Common myeloid progenitor, CD34-positive (primary cell): ENCODE results near the gene SMAD4.
A peak's percentile ranks its signal among the peaks of the same experiment; 100 is the strongest.
"Not testable (repeated sequence)": the region's sequence is repeated elsewhere in the genome, so short reads cannot be mapped to it uniquely, and the experiment has no call there.

Experiments used
- CTCF ChIA-PET: fragments of 350-600 bp; sonication (Branson Sonifier 250); formaldehyde crosslinking; loops from one replicate; lab custom pipeline; 2021; ENCODE audit warnings: antibody characterized with exemption; lab: Charles Lee
- POLR2A ChIA-PET: fragments of 350-600 bp; sonication (Branson Sonifier 250); formaldehyde crosslinking; loops from one replicate; lab custom pipeline; 2021; ENCODE audit warnings: antibody characterized with exemption; lab: Charles Lee
- DNase-seq, 3 donors: peaks; one replicate each; pipeline versions ENCODE4 v3.0.0 to v3.0.0-alpha.2; 2013
- H3K27ac ChIP-seq, 2 experiments: 1 replicate in 1 of 2; 2 replicates in 1 of 2; pipeline ENCODE4 v1.7.0; 2013; ENCODE audit warnings: inconsistent platforms in 2 of 2, low read length in 2 of 2, mild to moderate bottlenecking in 2 of 2, low read depth in 1 of 2, moderate library complexity in 1 of 2; ENCODE audit not compliant: severe bottlenecking in 2 of 2, insufficient read depth in 1 of 2, poor library complexity in 1 of 2
- H3K27me3 ChIP-seq, 5 experiments: replicated peaks in 2 of 5; 1 replicate in 3 of 5; 2 replicates in 2 of 5; pipeline versions ENCODE4 v1.6.1 to v1.7.0; 2013; ENCODE audit warnings: low read length in 4 of 5, mild to moderate bottlenecking in 2 of 5, moderate library complexity in 2 of 5, inconsistent platforms in 1 of 5; ENCODE audit not compliant: insufficient read depth in 5 of 5, control insufficient read depth in 4 of 5
- H3K36me3 ChIP-seq, 4 experiments: 1 replicate in 2 of 4; 2 replicates in 2 of 4; pipeline versions ENCODE4 v1.6.1 to v1.7.0; 2013; ENCODE audit warnings: low read length in 3 of 4, control low read depth in 1 of 4, mild to moderate bottlenecking in 1 of 4; ENCODE audit not compliant: control insufficient read depth in 4 of 4, insufficient read depth in 4 of 4
- H3K4me1 ChIP-seq, 4 experiments: 1 replicate in 3 of 4; 2 replicates in 1 of 4; pipeline versions ENCODE4 v1.6.1 to v1.7.1; 2013; ENCODE audit warnings: low read length in 3 of 4, mild to moderate bottlenecking in 3 of 4, control low read depth in 1 of 4, inconsistent platforms in 1 of 4, moderate library complexity in 1 of 4; ENCODE audit not compliant: control insufficient read depth in 4 of 4, insufficient read depth in 4 of 4; ENCODE audit errors: control extremely low read depth in 1 of 4
- H3K4me3 ChIP-seq, 7 experiments: 1 replicate in 4 of 7; 2 replicates in 3 of 7; pipeline versions ENCODE4 v1.5.1 to v1.7.0; 2013; ENCODE audit warnings: mild to moderate bottlenecking in 7 of 7, low read length in 6 of 7, moderate library complexity in 6 of 7, inconsistent platforms in 2 of 7, low read depth in 2 of 7, control low read depth in 1 of 7; ENCODE audit not compliant: insufficient read depth in 4 of 7, control insufficient read depth in 1 of 7; ENCODE audit errors: extremely low read depth in 1 of 7
- H3K9me3 ChIP-seq, 5 experiments: 1 replicate in 4 of 5; 2 replicates in 1 of 5; pipeline versions ENCODE4 v1.6.1 to v1.7.1; 2013; ENCODE audit warnings: low read length in 4 of 5, mild to moderate bottlenecking in 2 of 5, inconsistent platforms in 1 of 5, low read depth in 1 of 5, moderate library complexity in 1 of 5; ENCODE audit not compliant: control insufficient read depth in 4 of 5, insufficient read depth in 2 of 5; ENCODE audit errors: control extremely low read depth in 1 of 5
- WGBS: methylation state at CpG from one replicate; pipeline ENCODE4 v1.1.5; 2013; ENCODE audit not compliant: insufficient coverage; 5-methylcytosine and 5-hydroxymethylcytosine counted together

Gene SMAD4

DNA sequence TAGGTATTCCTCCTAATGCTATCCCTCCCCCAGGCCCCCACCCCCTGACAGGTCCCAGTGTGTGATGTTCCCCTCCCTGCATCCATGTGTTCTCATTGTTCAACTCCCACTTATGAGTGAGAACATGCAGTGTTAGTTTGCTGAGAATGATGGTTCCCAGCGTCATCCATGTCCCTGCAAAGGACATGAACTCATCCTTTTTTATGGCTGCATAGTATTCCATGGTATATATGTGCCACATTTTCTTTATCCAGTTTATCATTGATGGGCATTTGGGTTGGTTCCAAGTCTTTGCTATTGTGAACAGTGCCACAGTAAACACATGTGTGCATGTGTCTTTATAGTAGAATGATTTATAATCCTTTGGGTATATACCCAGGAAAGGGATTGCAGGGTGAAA, 63.0 kb downstream of the SMAD4 start:
- H3K4me1 ChIP-seq, POLR2A ChIA-PET: not testable (repeated sequence)
- no CpG with 5 or more reads among the region's 1 CpG for WGBS

DNA sequence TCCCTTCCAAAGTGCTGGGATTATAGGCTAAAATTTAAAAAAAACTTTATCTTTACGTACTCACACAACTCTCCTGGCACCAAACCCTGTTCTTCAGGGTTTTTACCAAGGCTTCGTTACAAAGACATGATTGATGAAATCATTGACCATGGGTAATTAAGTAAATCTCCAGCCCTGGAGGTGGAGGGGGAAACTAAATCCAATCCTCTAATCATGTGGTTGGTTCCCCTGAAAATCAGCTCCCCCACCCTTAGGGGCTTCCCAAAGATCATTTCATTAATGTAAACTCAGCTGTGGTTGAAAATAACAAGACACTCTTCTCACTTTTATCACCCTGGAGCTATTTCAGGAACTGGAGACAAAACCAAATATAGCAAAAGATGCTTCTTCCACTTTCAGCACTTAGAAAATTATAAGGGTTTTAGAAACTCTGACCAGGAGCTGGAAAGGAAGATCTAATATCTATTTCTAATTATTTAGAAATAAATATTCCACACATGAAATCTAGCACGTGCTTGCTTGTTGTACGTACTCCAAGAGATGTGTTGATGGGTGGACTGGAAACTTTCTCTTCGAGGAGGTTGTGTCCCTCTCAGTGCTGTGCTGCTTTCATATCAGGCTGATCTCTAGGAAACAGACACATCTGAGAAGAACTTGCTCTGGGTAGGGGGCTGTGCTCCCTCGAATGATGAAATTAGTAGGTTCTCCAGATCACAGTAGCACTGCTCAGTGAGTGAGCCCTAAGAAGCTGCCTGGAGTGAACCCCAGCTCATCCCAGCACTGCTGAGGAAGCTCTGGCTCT, 67.2 kb downstream of the SMAD4 start:
- POLR2A ChIA-PET: no interaction called here
- no peak for DNase-seq
- H3K27me3 ChIP-seq: peaks cover 0 to 2% (median 0%) of the 10 kb centered on the region in 5 experiments
- CTCF ChIA-PET: interaction anchor here (1.8 kb wide), 1 partner anchor 10 kb away, joined by 4 read pairs; no protein-coding TSS in a partner anchor
- no peak overlapping the region for H3K4me3 ChIP-seq
- no peaks in the 10 kb centered on the region for H3K36me3 ChIP-seq
- 92% methylated on average over 2 of the region's 6 CpGs for WGBS
- H3K27ac ChIP-seq: no peak overlapping the region
- peaks cover 0 to 4% (median 0%) of the 10 kb centered on the region in 5 experiments for H3K9me3 ChIP-seq
- peaks cover 0 to 3% (median 0%) of the 10 kb centered on the region in 4 experiments for H3K4me1 ChIP-seq

More for the DNA sequence above, 63.0 kb downstream of the SMAD4 start:
- H3K4me3 ChIP-seq, H3K36me3 ChIP-seq, CTCF ChIA-PET, H3K27me3 ChIP-seq, DNase-seq, H3K27ac ChIP-seq: not testable (repeated sequence)
- peaks cover 0 to 12% (median 5%) of the 10 kb centered on the region in 5 experiments for H3K9me3 ChIP-seq

DNA sequence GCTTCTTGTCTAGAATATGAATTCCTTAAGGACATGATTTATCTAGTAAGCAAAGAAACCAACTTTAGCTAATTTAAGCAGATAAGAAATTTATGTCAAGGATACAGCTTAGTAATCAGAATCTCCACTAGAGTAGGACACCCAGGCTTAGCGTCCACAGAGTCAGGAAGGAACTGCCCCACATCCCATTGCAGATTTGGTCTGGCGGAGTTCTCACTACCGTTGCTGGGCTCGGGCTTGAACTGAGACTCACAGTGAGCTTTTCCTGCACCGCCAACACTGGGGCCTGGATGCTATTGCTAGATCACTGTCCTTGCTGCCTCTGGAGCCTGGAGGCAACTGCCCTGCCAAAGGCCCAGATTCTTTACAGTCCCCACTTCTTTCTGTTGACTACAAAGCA, 68.1 kb downstream of the SMAD4 start:
- 76% methylated on average over 5 of the region's 5 CpGs for WGBS

DNA sequence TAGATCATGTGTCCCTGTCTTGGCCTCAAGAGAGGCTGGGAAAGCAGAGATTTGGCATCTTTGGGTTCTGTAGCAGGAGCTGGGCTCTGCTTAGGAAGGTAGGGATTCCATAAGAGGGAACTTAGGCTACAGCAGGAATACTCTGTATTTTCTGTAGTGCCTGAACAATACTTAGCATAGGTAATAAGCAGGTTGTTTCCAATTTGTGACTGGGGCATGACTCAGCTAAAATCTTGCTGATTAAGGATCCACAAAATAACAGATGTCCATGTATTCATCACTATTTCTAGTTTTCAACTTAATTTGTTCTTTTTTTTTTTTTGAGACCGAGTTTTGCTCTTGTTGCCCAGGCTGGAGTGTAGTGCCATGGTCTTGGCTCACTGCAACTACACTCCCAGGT, 68.5 kb downstream of the SMAD4 start:
- Histone ChIP-seq H3K4me3 (no peak overlapping the region), H3K27me3 (peaks cover 0 to 2% (median 0%) of the 10 kb centered on the region in 5 experiments), H3K36me3 (no peaks in the 10 kb centered on the region), H3K9me3 (peaks cover 0 to 4% (median 0%) of the 10 kb centered on the region in 5 experiments), H3K4me1 (peaks cover 0 to 3% (median 0%) of the 10 kb centered on the region in 4 experiments), H3K27ac (no peak overlapping the region)
- DNase-seq: peak in 2 of 3 donors; percentile 9 to 11
- 100% methylated on average over 1 of the region's 1 CpG for WGBS
- ChIA-PET CTCF (interaction anchor here (1.8 kb wide), 1 partner anchor 9 kb away, joined by 4 read pairs; no protein-coding TSS in a partner anchor), POLR2A (interaction anchor here (0.6 kb wide), 1 partner anchor 34 kb away, joined by 3 read pairs; no protein-coding TSS in a partner anchor)

More for the DNA sequence above, 68.1 kb downstream of the SMAD4 start:
- Histone ChIP-seq H3K36me3 (no peaks in the 10 kb centered on the region), H3K4me3 (no peak overlapping the region), H3K4me1 (peaks cover 0 to 3% (median 0%) of the 10 kb centered on the region in 4 experiments), H3K27me3 (peaks cover 0 to 2% (median 0%) of the 10 kb centered on the region in 5 experiments), H3K9me3 (peaks cover 0 to 4% (median 0%) of the 10 kb centered on the region in 5 experiments), H3K27ac (no peak overlapping the region)
- POLR2A ChIA-PET: interaction anchor here (0.6 kb wide), 1 partner anchor 34 kb away, joined by 3 read pairs; no protein-coding TSS in a partner anchor
- DNase-seq: no peak
- CTCF ChIA-PET: interaction anchor here (1.8 kb wide), 1 partner anchor 9 kb away, joined by 4 read pairs; no protein-coding TSS in a partner anchor

DNA sequence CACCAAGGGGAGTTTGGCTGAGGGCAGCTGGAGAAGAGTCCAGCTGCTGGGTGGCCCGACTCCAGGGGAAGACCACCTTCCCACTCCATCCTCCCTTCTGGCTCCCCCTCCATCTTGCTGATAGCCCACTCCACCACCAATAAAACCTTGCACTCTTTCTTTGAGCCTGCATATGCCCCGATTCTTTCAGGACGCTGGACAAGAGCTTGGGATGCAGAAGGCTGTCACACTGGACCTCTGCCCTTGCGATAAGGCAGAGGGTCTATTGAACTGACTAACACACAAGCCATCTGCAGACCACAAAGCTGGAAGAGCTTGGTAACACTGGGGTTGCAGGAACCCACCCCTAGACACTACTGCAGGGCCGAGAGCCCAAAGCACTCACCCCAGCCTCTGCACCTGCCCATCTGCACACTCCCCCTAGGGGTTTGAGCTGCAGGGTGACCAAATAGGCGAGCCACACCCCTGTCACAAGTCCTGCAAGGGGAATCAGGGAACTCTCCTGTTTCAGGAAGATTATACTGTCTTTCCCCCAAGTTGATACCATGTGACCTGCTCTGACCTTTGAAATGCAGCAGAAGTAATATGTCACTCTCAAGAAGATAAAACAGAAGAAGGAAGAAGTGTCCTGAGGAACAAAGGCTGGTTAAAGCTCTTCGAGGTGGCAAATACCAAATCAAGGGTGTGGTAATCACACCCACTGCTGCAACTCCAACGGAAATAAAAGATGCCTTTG, 70.5 kb downstream of the SMAD4 start:
- no peak for DNase-seq
- WGBS: 91% methylated on average over 7 of the region's 8 CpGs
- POLR2A ChIA-PET: no interaction called here
- Histone ChIP-seq H3K4me1 (peaks cover 0 to 3% (median 0%) of the 10 kb centered on the region in 4 experiments), H3K9me3 (peaks cover 0 to 4% (median 0%) of the 10 kb centered on the region in 5 experiments), H3K4me3 (no peak overlapping the region), H3K36me3 (no peaks in the 10 kb centered on the region), H3K27ac (no peak overlapping the region), H3K27me3 (peaks cover 0 to 2% (median 0%) of the 10 kb centered on the region in 5 experiments)
- CTCF ChIA-PET: no interaction called here

DNA sequence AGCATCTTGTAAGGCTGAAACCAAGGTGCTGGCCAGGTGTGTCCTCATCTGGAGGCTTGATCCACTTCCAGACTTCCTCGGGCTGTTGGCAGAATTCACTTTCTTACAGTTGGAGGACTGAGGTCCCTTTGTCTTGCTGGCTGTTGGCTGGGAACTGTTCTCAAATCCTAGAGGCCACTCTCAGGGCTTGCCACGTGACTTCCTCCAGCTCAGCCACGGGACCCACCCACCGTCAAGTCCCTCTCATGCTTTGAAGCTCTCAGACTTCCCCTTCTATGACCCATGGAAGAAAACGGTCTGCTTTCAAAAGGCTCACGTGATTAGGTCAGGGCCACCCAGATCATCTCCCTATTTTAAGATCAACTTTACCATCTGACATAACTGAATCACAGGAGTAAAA, 77.1 kb downstream of the SMAD4 start:
- ChIA-PET CTCF (interaction anchor here (0.9 to 1.6 kb wide), 4 partner anchors 9 to 1183 kb away, joined by 3 to 4 read pairs (median 3); no protein-coding TSS in a partner anchor), POLR2A (no interaction called here)
- no peaks in the 10 kb centered on the region for H3K36me3 ChIP-seq
- H3K27ac ChIP-seq: no peak overlapping the region
- peak overlapping the region in 1 of 7 experiments; percentile 2 for H3K4me3 ChIP-seq
- H3K9me3 ChIP-seq: peaks cover 0 to 3% (median 2%) of the 10 kb centered on the region in 5 experiments
- peaks cover 0 to 10% (median 7%) of the 10 kb centered on the region in 4 experiments for H3K4me1 ChIP-seq
- H3K27me3 ChIP-seq: no peaks in the 10 kb centered on the region
- 22% methylated on average over 6 of the region's 6 CpGs for WGBS
- DNase-seq: peak in 2 of 3 donors; percentile 41 to 56
